Stimulated activated CD4-positive, alpha-beta T cell treated with anti-CD3 and anti-CD28 coated beads, Interleukin-4, amount 100 ng/mL, for 48 hours (primary cell): ENCODE measurements around the gene CTU2.

Experiments
- DNase-seq, 2 donors: peaks; one replicate each; pipeline ENCODE4 v3.0.0-alpha.2; 2020; ENCODE audit warnings: low read depth in 2 of 2

Gene CTU2

GRCh38 chr16:88743693-88744576 lies 37.6 kb downstream of the CTU2 start:
- peak; percentile 70 to 75 for DNase-seq

GRCh38 chr16:88744577-88745521 lies 38.5 kb downstream of the CTU2 start:
- no peak for DNase-seq

- no peak for DNase-seq
Measured at GRCh38 chr16:88746506-88746905, 40.2 kb downstream of the CTU2 start.

- DNase-seq: peak in 1 of 2 donors; percentile 36
Measured at GRCh38 chr16:88747588-88748301, 41.4 kb downstream of the CTU2 start.

GRCh38 chr16:88748364-88748763 lies 42.1 kb downstream of the CTU2 start:
- DNase-seq: no peak

GRCh38 chr16:88749358-88749757 lies 43.1 kb downstream of the CTU2 start:
- DNase-seq: no peak

- DNase-seq: no peak
Measured at GRCh38 chr16:88750854-88751253, 44.6 kb downstream of the CTU2 start.

- no peak for DNase-seq
Measured at GRCh38 chr16:88752386-88753002, 46.2 kb downstream of the CTU2 start.

GRCh38 chr16:88753191-88753590 lies 46.9 kb downstream of the CTU2 start:
- no peak for DNase-seq

- no peak for DNase-seq
Measured at GRCh38 chr16:88753602-88754001, 47.3 kb downstream of the CTU2 start.

GRCh38 chr16:88754109-88754911 lies 48.0 kb downstream of the CTU2 start:
- DNase-seq: no peak

GRCh38 chr16:88754912-88755744 lies 48.8 kb downstream of the CTU2 start:
- DNase-seq: no peak

GRCh38 chr16:88755745-88756443 lies 49.6 kb downstream of the CTU2 start:
- DNase-seq: no peak

GRCh38 chr16:88758227-88758943 lies 52.1 kb downstream of the CTU2 start:
- no peak for DNase-seq

- no peak for DNase-seq
Measured at GRCh38 chr16:88758944-88759244, 52.6 kb downstream of the CTU2 start.

GRCh38 chr16:88759245-88759975 lies 53.1 kb downstream of the CTU2 start:
- peak in 1 of 2 donors; percentile 37 for DNase-seq

- no peak for DNase-seq
Measured at GRCh38 chr16:88759976-88760350, 53.7 kb downstream of the CTU2 start.
